ENCODE results near the gene GRIK4.
"Not testable (repeated sequence)": the region's sequence is repeated elsewhere in the genome, so short reads cannot be mapped to it uniquely, and the experiment has no call there.

GRIK4 gene

DNA sequence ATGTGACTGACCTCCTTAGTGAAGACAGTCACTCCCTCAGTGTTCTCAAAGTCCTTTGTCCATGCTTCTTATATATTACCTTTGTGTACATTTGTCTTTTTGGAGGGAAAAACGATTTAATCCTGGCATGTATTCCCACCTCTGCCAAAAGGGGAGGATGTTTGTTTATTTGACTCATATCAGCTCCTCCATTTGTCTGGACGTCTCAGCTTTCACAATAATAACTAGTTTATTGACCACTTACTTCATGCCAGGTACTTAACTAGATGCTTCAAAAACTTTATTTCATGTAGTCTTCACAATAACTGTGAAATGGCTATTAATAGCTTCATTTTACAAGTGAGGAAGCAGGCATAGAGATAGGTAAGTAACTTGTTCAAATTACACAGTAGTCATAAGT, 517.6 kb downstream of the GRIK4 start:
- DNase-seq: no peak

DNA sequence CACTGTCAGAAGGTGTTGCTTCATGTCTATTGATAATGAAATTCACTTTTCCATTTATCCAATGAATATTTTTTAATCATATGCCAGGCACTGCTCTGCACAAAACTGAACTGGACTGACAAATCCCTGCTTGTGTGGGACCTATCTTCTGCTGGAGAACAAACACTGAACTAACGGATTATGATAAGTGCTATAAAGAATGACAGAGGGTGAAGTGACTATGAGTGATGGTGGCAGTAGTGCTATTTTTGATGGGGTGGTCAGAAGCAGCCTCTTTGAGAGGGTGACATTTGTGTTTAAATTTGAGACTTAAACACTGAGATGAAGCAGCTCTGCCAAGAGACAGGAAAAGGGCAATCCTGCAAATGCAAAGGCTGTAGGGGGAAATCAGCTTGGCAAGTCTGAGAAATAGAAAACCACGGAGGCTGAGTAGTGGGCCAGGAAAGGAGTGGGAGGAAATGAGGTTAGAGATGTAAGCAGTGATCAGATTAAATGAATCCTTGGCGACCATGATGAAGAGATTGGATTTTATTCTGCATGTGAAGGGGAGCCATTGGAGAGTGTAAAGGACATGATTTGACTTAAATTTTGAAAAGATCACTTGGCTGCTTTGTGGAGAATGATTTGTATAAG, 518.4 kb downstream of the GRIK4 start:
- DNase-seq: no peak

DNA sequence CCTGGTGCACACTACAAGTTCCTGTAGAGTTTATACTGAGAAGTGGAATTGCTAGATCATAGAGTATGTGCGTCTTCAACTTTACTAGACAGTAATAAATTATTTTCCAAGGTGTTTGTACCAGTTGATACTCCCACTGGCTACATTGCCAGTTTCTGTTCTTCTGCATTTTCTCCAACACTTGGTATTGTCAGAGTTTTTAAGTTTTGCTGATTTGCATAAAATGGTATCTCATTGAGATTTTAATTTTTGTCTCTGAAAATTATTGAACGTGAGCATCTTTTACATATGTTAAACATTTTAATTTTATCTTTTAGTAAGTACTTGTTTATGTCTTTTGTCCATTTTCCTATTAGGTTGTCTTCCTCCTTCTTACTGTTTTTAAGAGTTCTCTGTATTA, 519.6 kb downstream of the GRIK4 start:
- no peak for DNase-seq

DNA sequence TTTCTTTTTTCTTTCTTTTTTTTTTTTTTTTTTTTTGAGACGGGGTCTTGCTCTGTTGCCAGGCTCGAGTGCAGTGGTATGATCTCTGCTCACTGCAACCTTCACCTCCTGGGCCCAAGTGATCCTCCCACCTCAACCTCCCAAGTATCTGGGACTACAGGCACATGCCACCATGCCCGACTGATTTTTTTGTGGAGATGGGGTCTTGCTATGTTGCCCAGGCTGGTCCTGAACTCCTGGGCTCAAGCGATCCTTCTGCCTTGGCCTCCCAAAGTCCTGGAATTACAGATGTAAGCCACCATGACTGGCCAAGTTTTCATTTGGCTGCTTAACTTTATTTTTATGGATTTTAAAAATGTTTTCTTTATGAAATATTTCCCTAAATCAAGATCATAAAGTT, 520.1 kb downstream of the GRIK4 start:
- not testable (repeated sequence) for DNase-seq

DNA sequence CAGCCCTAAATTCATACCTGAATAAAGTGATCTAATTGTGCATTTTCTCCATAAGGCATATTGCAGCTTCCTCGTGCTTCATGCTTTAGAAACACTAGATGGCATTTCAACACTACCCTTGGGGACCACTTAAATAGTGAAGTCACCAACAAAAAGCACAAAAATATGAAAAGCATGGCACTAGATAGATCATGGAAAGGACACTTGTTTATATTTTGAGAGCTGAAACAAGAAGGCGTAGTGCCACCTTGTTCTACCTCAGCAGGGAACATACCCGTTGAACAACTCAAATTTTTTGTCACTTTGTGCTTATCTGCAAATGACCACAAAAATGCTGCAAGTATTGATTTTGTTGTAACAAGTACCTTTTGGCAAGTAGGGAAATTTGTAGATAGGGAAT, 521.0 kb downstream of the GRIK4 start:
- no peak for DNase-seq

DNA sequence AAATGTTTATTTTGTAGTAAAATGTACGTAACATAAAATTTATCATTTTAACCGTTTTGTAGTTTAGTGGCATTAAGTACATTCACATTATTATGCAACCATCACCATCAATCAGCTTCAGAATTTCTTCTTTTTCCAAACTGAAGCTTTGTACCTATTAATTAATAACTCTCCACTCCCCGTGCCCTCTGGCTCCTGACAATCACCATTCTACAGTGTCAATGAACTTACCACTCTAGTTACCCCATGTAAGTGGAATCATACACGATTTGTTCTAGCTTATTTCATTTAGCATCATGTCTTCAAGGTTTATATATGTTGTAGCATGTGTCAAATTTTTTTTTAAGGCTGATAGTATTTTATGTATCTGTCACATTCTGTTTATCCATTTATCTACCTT, 522.1 kb downstream of the GRIK4 start:
- DNase-seq: no peak

DNA sequence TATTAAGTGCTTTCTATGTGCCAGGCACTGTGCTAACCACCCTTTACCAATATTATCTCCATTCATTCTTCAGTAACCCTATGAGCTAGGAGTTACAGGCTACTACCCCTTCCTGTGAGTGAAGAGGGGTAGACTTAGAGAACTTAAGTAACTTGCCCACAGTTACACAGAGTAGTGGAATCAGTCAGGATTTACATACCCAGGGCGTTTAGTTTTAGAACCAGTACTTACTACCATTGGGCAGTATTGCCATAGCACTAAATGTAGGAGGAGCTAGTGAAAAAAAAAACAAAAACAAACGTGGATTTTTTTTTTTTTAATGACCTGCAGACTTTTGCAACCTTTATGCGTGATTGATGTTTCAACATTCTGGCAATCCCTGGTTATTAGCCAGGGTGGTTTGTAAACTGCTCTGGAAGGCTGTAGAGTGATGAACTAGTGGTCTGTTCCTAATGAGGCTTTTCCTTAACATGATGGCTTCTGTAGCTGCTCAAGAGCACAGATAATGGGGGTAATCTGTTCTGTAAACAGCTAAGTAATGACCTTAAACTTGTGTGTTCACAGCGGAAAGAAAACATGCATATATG, 523.7 kb downstream of the GRIK4 start:
- no peak for DNase-seq

DNA sequence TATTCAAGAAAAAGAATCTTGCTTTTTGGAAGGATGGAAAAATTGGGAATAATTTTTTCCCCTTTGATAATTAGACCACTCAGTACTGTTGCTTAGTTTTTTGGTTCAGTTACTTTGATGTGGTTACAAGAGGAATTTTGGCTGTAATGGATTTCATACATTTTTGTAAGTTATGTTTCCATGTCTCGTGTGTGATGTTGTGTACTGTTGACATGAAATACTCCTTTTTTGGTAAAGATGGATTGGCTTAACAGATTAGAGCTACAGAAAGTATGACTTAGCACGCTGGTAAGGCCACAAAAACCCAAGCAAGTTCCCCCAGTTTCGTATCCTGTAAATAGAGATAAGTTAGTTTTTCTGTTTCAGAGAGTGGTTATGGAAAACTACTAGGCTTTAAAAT, 524.2 kb downstream of the GRIK4 start:
- peak; percentile 60 for DNase-seq

DNA sequence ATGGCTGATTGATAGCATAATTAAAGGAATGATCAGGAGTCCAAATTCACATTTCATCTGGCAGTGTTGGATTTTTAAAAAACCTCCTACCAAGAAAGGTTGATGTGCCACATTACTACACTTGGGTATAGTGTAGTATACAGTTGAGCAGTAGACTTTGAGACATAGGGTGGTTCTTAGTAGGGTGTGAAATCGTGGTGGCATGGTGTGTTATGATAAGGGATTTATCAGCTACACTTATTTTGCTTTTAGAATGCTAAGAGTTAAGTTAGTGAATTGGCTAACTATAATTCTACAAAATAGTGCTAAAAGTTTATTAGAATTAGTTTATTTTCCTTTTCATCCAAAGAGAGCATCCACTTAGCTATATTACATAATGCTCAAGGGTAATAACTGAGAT, 525.5 kb downstream of the GRIK4 start:
- no peak for DNase-seq
